ENCODE results near the gene DHRS7C. TPM values are rescaled to one million over a fixed set of nuclear protein-coding genes. Genes with fewer than 3 reads are reported as not detected.
"Not testable (repeated sequence)": the region's sequence is repeated elsewhere in the genome, so short reads cannot be mapped to it uniquely, and the experiment has no call there.

The DHRS7C gene
- total RNA-seq, 6 experiments from 2014 or later = not detected

GRCh38 chr17:9784544-9784943 is 6.8 kb downstream of the DHRS7C start:
- H3K27ac ChIP-seq = no peak overlapping the region

GRCh38 chr17:9783465-9783864 is 7.9 kb downstream of the DHRS7C start:
- H3K4me1 ChIP-seq; H3K4me3 ChIP-seq; H3K27ac ChIP-seq; ATAC-seq; H3K27me3 ChIP-seq; H3K36me3 ChIP-seq; H3K9me3 ChIP-seq; intact Hi-C loops (cut with DNase I); DNase-seq: not testable (repeated sequence)
- WGBS (ENCODE audit: insufficient coverage, low coverage, low lambda C conversion rate, missing lambda C conversion rate) = 80% methylated on average over 5 of the region's 5 CpGs

More at GRCh38 chr17:9784544-9784943, 6.8 kb downstream of the DHRS7C start:
- Histone ChIP-seq H3K4me3 (no peak overlapping the region), H3K4me1 (no peaks in the 10 kb centered on the region), H3K27me3 (no peaks in the 10 kb centered on the region), H3K36me3 (no peaks in the 10 kb centered on the region), H3K9me3 (no peaks in the 10 kb centered on the region)
- ATAC-seq (no peak), DNase-seq (no peak)
- TF ChIP-seq POLR2A (IDR thresholded peaks at IDR 0.05) = no peak
- TF ChIP-seq CTCF (IDR thresholded peaks at IDR 0.05) = no peak
- WGBS (ENCODE audit: insufficient coverage, low coverage, low lambda C conversion rate, missing lambda C conversion rate) = 88% methylated on average over 2 of the region's 2 CpGs
- intact Hi-C loops (cut with DNase I) = no loop called here

GRCh38 chr17:9783050-9783449 is 8.3 kb downstream of the DHRS7C start:
- DNase-seq = no peak
- no peak overlapping the region for H3K4me3 ChIP-seq
- ATAC-seq = no peak
- intact Hi-C loops (cut with DNase I) = no loop called here
- no peaks in the 10 kb centered on the region for H3K27me3 ChIP-seq
- no peak overlapping the region for H3K27ac ChIP-seq
- 33% methylated on average over 3 of the region's 4 CpGs for WGBS (ENCODE audit: insufficient coverage, low coverage, low lambda C conversion rate, missing lambda C conversion rate)
- H3K4me1 ChIP-seq = no peaks in the 10 kb centered on the region
- no peaks in the 10 kb centered on the region for H3K36me3 ChIP-seq
- no peak for TF ChIP-seq POLR2A (IDR thresholded peaks at IDR 0.05)
- no peak for TF ChIP-seq CTCF (IDR thresholded peaks at IDR 0.05)
- H3K9me3 ChIP-seq = no peaks in the 10 kb centered on the region

- H3K4me3 ChIP-seq = no peak overlapping the region
- no peaks in the 10 kb centered on the region for H3K27me3 ChIP-seq
- H3K4me1 ChIP-seq = no peaks in the 10 kb centered on the region
- WGBS (ENCODE audit: insufficient coverage, low coverage, low lambda C conversion rate, missing lambda C conversion rate) = 59% methylated on average over 3 of the region's 3 CpGs
- no peak for ATAC-seq
- H3K9me3 ChIP-seq = no peaks in the 10 kb centered on the region
- TF ChIP-seq POLR2A (IDR thresholded peaks at IDR 0.05) = no peak
- TF ChIP-seq CTCF (IDR thresholded peaks at IDR 0.05) = no peak
- H3K36me3 ChIP-seq = no peaks in the 10 kb centered on the region
- no peak for DNase-seq
- intact Hi-C loops (cut with DNase I) = no loop called here
- H3K27ac ChIP-seq = no peak overlapping the region
These were observed 10.8 kb downstream of the DHRS7C start for GRCh38 chr17:9780552-9780951.

GRCh38 chr17:9776911-9777310 is 14.5 kb downstream of the DHRS7C start:
- TF ChIP-seq CTCF (IDR thresholded peaks at IDR 0.05) = no peak
- no peak for TF ChIP-seq POLR2A (IDR thresholded peaks at IDR 0.05)
- ATAC-seq = no peak

More at GRCh38 chr17:9776911-9777310, 14.5 kb downstream of the DHRS7C start:
- Histone ChIP-seq H3K27ac (no peak overlapping the region), H3K9me3 (no peaks in the 10 kb centered on the region), H3K4me3 (no peak overlapping the region), H3K36me3 (no peaks in the 10 kb centered on the region), H3K4me1 (no peaks in the 10 kb centered on the region), H3K27me3 (no peaks in the 10 kb centered on the region)
- no peak for DNase-seq
- 68% methylated on average over 9 of the region's 9 CpGs for WGBS (ENCODE audit: insufficient coverage, low coverage, low lambda C conversion rate, missing lambda C conversion rate)
- intact Hi-C loops (cut with DNase I) = no loop called here
